Esophagus squamous epithelium (tissue), 4 donors: ENCODE measurements around the gene SHISA5.

Experiments
- POLR2A ChIP-seq, 4 donors: fragments of 450-650 bp; IDR thresholded peaks; one replicate each; pipeline ENCODE4 v1.6.1; 2017; ENCODE audit warnings: antibody characterized with exemption in 4 of 4, mild to moderate bottlenecking in 4 of 4, moderate library complexity in 3 of 4
- TF ChIP-seq, protein P1 (sequence below), 6 experiments: fragments of 450-650 bp in 4 of 6; fragments of 200-600 bp in 2 of 6; sonication (generic) in 2 of 6; IDR thresholded peaks; one replicate each; pipeline ENCODE4 v1.5.1; 2016 to 2019; ENCODE audit warnings: antibody characterized with exemption in 6 of 6, mild to moderate bottlenecking in 4 of 6, moderate library complexity in 4 of 6

DNA sequence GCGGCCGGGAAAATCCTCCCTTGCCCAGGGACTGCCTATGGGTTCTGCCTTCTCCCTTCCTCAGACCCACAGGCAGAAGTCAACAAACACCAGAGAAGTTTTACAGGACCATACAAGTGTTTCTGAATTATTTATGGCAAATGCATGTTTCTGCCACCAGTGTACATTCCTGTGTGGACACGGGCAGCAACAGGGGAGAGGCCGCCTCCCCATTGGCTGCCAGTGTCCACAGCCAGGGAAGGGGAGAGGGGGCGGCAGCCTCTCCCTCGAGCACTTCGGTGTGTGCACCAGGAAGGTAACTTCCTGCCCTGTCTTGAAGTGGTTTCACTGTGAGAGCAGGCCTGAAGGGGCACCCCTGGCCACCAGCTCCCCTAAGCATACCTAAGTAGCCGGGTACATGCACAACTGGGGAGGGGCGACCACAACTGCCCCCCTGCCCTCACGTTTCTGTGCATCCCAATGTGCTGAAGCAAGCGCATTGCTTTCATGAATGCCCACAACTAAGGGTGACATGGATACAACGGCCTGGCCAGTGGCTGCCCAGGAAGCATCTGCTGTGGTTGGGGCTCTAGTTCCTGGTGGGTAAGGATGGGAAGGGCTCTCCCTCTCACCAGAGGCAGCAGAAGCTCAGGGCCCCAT lies 14.8 kb upstream of the SHISA5 start:
- TF ChIP-seq, protein P1, sequence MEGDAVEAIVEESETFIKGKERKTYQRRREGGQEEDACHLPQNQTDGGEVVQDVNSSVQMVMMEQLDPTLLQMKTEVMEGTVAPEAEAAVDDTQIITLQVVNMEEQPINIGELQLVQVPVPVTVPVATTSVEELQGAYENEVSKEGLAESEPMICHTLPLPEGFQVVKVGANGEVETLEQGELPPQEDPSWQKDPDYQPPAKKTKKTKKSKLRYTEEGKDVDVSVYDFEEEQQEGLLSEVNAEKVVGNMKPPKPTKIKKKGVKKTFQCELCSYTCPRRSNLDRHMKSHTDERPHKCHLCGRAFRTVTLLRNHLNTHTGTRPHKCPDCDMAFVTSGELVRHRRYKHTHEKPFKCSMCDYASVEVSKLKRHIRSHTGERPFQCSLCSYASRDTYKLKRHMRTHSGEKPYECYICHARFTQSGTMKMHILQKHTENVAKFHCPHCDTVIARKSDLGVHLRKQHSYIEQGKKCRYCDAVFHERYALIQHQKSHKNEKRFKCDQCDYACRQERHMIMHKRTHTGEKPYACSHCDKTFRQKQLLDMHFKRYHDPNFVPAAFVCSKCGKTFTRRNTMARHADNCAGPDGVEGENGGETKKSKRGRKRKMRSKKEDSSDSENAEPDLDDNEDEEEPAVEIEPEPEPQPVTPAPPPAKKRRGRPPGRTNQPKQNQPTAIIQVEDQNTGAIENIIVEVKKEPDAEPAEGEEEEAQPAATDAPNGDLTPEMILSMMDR (IDR thresholded peaks at IDR 0.05) = no peak
- TF ChIP-seq POLR2A (IDR thresholded peaks at IDR 0.05) = no peak
